BLaER1 (cell line): ENCODE data around the gene MAML3.

Source experiments
- H3K27ac ChIP-seq: shearing (Covaris generic); formaldehyde crosslinking; 2 replicates; pipeline ENCODE4 v1.8.1; 2022
- H3K27me3 ChIP-seq: shearing (Covaris generic); formaldehyde crosslinking; 2 replicates; pipeline ENCODE4 v1.8.1; 2022
- H3K36me3 ChIP-seq: shearing (Covaris generic); formaldehyde crosslinking; 2 replicates; pipeline ENCODE4 v1.8.1; 2022
- H3K4me1 ChIP-seq: shearing (Covaris generic); formaldehyde crosslinking; 2 replicates; pipeline ENCODE4 v1.8.1; 2022
- H3K4me2 ChIP-seq: shearing (Covaris generic); formaldehyde crosslinking; 2 replicates; pipeline ENCODE4 v1.8.1; 2022
- H3K4me3 ChIP-seq: shearing (Covaris generic); formaldehyde crosslinking; 2 replicates; pipeline ENCODE4 v1.8.1; 2022
- H3K9ac ChIP-seq: shearing (Covaris generic); formaldehyde crosslinking; 2 replicates; pipeline ENCODE4 v1.8.1; 2022
- H3K9me3 ChIP-seq: shearing (Covaris generic); formaldehyde crosslinking; 2 replicates; pipeline ENCODE4 v1.8.1; 2022
- H4K20me1 ChIP-seq: shearing (Covaris generic); formaldehyde crosslinking; 2 replicates; pipeline ENCODE4 v1.8.1; 2022
- Cebpa-rat ChIP-seq: shearing (Covaris generic); IDR thresholded peaks from 2 replicates; pipeline ENCODE4 v1.8.1; 2022

Gene MAML3

DNA sequence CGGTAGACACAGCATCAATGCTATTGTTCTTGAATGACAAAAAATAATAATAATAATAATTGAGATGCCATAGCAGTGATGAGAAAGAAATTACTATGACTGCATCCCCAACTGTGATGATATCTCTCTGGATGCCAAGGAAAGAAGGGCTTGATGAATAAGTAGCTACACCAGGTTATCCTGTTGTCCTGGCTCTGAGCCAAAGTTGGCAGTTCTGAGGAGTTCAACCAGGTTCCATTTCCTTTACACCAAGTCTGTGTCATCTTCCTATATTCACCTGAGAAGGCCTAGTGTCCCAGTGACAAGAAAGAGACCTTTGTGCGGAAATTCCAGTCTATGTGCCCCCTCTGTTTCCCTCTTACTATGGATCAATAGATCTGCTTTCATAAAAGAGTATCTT lies 3.4 kb upstream of the MAML3 start:
- no peak for TF ChIP-seq Cebpa-rat
- Histone ChIP-seq H3K4me3 (no peak overlapping the region), H3K9ac (no peak overlapping the region), H3K27me3 (no peaks in the 10 kb centered on the region), H3K27ac (no peak overlapping the region), H3K9me3 (peaks cover 10% of the 10 kb centered on the region; the same call in 1 of the 2 replicates), H3K4me1 (peaks cover 35% of the 10 kb centered on the region), H3K4me2 (peak overlapping the region; percentile 70), H3K36me3 (no peaks in the 10 kb centered on the region), H4K20me1 (no peaks in the 10 kb centered on the region)

DNA sequence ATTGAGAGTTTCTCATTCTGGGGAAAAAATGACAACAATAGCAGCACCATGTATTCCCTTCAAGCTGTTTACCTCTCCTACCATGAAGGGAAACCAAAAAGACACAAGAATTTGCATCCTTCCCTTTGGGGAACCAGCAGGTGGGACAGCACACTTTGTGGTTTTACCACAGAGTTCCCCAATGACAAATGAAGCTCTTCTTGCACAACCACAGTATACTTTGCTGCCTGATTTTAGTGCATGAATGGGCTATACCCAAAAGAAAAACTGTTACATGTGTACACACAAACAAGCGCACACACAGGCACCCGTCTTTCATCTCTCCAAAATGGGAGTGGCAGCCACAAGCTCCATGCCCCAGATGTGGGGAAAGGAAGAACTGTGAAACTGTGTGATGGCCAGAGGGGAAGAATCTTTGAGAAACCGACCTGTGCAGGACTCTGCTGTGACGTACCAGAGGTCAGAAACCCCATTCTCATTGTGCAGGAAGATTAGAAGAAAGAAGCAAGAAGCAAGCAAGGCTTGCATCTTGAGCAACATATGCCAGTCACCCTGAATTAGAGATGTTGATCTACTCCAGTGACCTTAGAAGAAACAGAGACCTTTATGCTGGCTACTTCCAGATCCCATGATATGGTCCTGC lies 2.7 kb upstream of the MAML3 start:
- no peaks in the 10 kb centered on the region for H3K27me3 ChIP-seq
- no peak overlapping the region for H3K4me3 ChIP-seq
- H4K20me1 ChIP-seq = no peaks in the 10 kb centered on the region
- H3K36me3 ChIP-seq = no peaks in the 10 kb centered on the region
- no peak overlapping the region for H3K27ac ChIP-seq
- peak; percentile 89 for TF ChIP-seq Cebpa-rat
- peaks cover 35% of the 10 kb centered on the region for H3K4me1 ChIP-seq
- H3K9me3 ChIP-seq = peaks cover 4% of the 10 kb centered on the region; the same call in 1 of the 2 replicates
- peak overlapping the region; percentile 70 for H3K4me2 ChIP-seq
- no peak overlapping the region for H3K9ac ChIP-seq

DNA sequence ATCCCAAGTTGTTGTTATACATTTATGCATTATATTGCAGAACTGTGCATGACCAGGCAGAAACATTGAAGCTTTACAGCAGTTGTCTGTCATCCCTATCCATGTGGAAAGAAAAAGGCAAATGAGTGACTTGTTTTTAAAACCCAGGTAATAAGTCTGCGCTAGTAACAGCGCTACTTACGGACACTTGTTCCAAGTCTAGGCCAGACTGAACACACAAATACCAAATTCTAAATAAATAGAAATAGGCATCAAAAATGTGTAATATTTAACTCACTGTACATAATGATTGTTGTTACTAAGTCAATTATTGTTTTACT lies 548 bp upstream of the MAML3 start:
- Histone ChIP-seq H3K27me3 (no peaks in the 10 kb centered on the region), H3K4me2 (peak overlapping the region; percentile 65), H3K9ac (peak overlapping the region; percentile 96), H3K9me3 (no peaks in the 10 kb centered on the region), H3K4me1 (peaks cover 41% of the 10 kb centered on the region), H3K36me3 (no peaks in the 10 kb centered on the region), H4K20me1 (no peaks in the 10 kb centered on the region), H3K4me3 (peak overlapping the region; percentile 93), H3K27ac (peak overlapping the region; percentile 96)
- TF ChIP-seq Cebpa-rat = no peak

DNA sequence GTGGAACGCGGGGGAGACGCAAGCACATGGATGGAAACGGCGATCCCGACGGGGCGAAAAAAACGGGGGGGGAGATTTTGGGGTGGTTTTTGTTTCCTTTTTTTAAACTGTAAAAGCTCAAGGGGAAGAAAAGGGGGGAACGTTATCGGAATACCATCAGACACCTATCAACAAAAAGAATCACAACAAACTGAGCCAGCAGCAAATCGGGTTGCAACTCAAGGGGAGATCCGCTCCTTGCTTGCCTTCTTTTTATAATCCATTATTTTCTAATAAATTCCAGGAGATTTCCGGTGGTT lies 616 bp downstream of the MAML3 start:
- no peak for TF ChIP-seq Cebpa-rat
- Histone ChIP-seq H4K20me1 (no peaks in the 10 kb centered on the region), H3K9me3 (no peaks in the 10 kb centered on the region), H3K9ac (peak overlapping the region; percentile 96), H3K4me3 (peak overlapping the region; percentile 93), H3K4me1 (peaks cover 47% of the 10 kb centered on the region), H3K4me2 (peak overlapping the region; percentile 72), H3K27me3 (no peaks in the 10 kb centered on the region), H3K27ac (peak overlapping the region; percentile 96), H3K36me3 (no peaks in the 10 kb centered on the region)

DNA sequence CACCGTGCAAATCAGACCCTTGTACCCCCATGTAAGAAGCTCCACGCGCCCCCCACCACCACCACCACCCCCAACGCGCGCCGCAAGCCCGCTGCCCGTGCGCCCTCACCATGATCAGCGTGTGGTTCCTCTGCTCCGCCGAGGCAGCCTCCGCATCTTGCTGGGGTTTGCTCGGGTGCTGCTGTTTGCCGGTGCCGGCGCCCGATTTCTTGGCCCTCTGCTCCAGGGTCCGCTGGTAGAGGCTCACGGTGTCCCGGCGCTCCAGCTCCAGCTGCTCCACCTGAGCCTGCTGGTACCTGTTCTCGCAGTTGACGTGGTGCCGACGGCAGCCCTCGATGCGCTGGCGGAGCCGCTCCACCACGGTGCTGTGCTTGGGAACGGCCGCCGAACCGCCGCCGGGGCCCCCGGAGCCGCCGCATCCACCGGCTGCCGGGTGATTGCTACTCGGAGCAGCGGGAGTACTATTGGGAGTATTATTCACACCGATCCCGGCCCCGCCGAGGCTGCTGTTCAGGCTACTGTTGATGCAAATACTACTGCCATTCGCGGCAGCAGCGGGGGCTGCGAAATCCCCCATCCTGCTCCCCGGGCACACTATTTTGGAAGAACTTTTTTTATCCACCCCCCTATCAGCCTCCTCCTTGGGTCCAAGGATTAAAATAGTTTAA lies 1.1 kb downstream of the MAML3 start:
- no peaks in the 10 kb centered on the region for H3K9me3 ChIP-seq
- no peaks in the 10 kb centered on the region for H4K20me1 ChIP-seq
- peak overlapping the region; percentile 96 for H3K9ac ChIP-seq
- peak overlapping the region; percentile 93 for H3K4me3 ChIP-seq
- H3K27me3 ChIP-seq = no peaks in the 10 kb centered on the region
- H3K4me2 ChIP-seq = peak overlapping the region; percentile 72
- peaks cover 47% of the 10 kb centered on the region for H3K4me1 ChIP-seq
- H3K36me3 ChIP-seq = no peaks in the 10 kb centered on the region
- TF ChIP-seq Cebpa-rat = no peak
- peak overlapping the region; percentile 96 for H3K27ac ChIP-seq

DNA sequence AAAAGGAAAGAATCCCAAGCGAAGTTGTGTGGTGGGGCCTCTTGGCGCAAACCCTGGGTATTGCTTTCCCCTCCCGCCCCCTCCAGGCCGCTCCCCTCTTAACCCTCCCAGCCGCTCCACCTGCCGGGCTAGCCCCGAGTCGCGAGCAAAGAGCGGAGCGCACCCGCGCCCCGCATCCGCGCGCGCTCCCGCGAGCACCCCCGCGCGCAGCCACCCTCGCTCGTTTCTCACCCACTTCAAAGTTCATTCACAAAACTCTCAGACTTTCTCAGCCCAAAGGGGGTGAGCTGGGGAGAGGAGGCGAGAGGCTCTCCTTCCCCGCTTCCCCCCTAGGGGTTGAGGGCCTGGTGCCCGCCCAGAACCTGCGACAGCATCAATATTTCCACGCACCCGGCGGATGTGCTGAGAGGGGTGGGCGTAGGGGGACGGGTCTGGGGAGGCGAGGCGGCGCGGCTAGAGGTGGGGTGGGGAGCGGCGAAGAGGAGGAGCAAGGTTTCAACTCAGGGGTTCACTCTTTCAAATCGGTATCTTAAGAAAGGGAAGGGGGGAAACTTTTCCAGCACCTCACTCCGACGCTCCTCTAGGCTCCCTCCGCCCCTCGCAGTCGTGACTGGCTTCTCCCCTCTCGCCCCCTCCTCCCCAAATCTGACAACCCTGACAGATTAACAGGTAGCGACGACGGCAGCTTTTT lies 1.8 kb downstream of the MAML3 start:
- peak overlapping the region; percentile 72 for H3K4me2 ChIP-seq
- peak overlapping the region; percentile 93 for H3K4me3 ChIP-seq
- H3K9ac ChIP-seq = peak overlapping the region; percentile 96
- no peaks in the 10 kb centered on the region for H3K9me3 ChIP-seq
- no peaks in the 10 kb centered on the region for H4K20me1 ChIP-seq
- no peaks in the 10 kb centered on the region for H3K36me3 ChIP-seq
- no peaks in the 10 kb centered on the region for H3K27me3 ChIP-seq
- H3K27ac ChIP-seq = peak overlapping the region; percentile 96
- no peak for TF ChIP-seq Cebpa-rat
- peaks cover 44% of the 10 kb centered on the region for H3K4me1 ChIP-seq

DNA sequence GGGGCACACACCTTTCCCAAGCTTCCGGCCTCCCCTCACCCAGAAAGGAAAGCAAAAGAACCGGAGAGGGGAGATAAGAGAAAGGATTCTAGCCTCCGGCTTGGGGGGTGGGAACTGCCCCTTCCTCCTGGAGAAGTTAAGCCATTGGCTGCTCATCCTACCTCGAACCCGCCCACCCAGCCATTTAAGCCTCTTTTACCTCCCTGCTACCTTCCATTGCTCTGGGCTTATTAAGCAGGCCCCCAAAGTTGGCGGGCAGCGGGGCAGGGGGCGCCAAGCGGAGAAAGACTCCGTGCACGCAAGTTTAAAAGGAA lies 2.3 kb downstream of the MAML3 start:
- Histone ChIP-seq H3K4me1 (peaks cover 39% of the 10 kb centered on the region), H3K9ac (peak overlapping the region; percentile 96), H3K27me3 (no peaks in the 10 kb centered on the region), H3K36me3 (no peaks in the 10 kb centered on the region), H3K4me2 (peak overlapping the region; percentile 72), H3K4me3 (peak overlapping the region; percentile 93), H3K9me3 (no peaks in the 10 kb centered on the region), H4K20me1 (no peaks in the 10 kb centered on the region), H3K27ac (peak overlapping the region; percentile 96)
- TF ChIP-seq Cebpa-rat = no peak

DNA sequence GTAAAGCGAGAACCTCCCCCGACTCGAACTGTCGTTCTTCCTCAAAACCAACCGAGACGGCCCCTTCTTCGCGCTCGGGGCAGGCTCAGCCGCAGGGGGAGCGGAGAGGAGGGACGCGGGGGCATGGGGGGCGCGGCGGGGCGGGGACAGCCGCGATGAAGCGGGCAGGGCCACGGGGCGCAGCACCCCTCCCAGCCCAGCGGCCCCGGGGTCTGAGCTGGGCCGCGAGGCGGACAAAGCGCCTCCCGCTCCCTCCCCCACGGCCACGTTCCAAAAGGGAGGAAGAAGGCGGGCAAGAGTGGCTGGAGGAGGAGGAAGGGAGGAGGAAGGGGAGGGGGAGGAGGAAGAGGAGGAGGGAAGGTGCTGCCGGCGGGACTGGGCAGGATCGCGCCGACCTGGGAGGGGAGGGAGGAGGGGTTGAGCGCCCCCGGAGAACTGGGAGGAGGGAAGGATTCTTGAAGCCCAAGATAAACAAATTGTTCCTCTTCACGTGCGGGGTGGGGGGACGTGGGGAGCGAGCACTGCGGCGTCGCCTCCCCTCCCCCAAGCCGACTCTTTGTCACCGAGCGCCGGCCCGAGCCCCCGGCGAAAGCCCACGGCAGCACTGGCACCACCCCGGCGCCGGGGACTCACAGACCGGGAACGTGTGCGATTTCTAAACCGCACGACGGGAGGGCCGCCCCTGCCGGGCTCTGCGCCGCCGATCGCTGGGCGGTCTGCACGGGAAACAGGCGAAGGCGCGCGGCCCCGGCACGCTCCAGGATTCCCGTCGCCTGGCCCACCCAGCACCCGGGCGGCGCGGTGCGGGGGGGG lies 2.9 kb downstream of the MAML3 start:
- no peak for TF ChIP-seq Cebpa-rat
- Histone ChIP-seq H3K4me3 (peak overlapping the region; percentile 93), H3K9me3 (no peaks in the 10 kb centered on the region), H3K36me3 (no peaks in the 10 kb centered on the region), H3K4me1 (peaks cover 33% of the 10 kb centered on the region), H3K4me2 (peak overlapping the region; percentile 85), H3K9ac (peak overlapping the region; percentile 96), H3K27me3 (no peaks in the 10 kb centered on the region), H4K20me1 (no peaks in the 10 kb centered on the region), H3K27ac (peak overlapping the region; percentile 96)

DNA sequence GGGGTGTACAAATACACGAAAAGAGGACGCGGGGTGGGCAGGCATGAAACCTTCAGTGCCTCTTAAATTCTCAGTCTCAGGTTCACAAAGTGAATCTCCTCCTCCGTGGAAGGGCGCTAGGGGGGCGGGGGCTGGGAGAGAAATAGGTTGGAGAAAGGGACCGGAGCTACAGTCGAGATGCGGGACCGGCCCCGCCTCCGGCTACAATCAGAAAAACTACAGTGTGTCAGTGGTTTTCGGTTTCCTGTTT lies 3.4 kb downstream of the MAML3 start:
- Histone ChIP-seq H3K4me3 (peak overlapping the region; percentile 93), H3K4me2 (peak overlapping the region; percentile 85), H4K20me1 (no peaks in the 10 kb centered on the region), H3K9ac (peak overlapping the region; percentile 96), H3K27ac (peak overlapping the region; percentile 96), H3K36me3 (no peaks in the 10 kb centered on the region), H3K4me1 (peaks cover 28% of the 10 kb centered on the region), H3K27me3 (no peaks in the 10 kb centered on the region), H3K9me3 (no peaks in the 10 kb centered on the region)
- no peak for TF ChIP-seq Cebpa-rat
